IPS-18a (cell line): ENCODE results near the gene NINJ2.
"Not testable (repeated sequence)": the region's sequence is repeated elsewhere in the genome, so short reads cannot be mapped to it uniquely, and the experiment has no call there.

Experiments used
- H3K27ac ChIP-seq: one replicate; pipeline ENCODE4 v1.5.1; 2013; ENCODE audit warnings: low read length
- H3K27me3 ChIP-seq: one replicate; pipeline ENCODE4 v1.6.1; 2013; ENCODE audit warnings: mild to moderate bottlenecking, low read length; ENCODE audit not compliant: control insufficient read depth, insufficient read depth
- H3K36me3 ChIP-seq: one replicate; pipeline ENCODE4 v1.6.1; 2013; ENCODE audit warnings: low read depth, low read length; ENCODE audit not compliant: control insufficient read depth
- H3K4me1 ChIP-seq: one replicate; pipeline ENCODE4 v1.6.1; 2013; ENCODE audit warnings: low read depth, low read length; ENCODE audit not compliant: control insufficient read depth
- H3K4me3 ChIP-seq: one replicate; pipeline ENCODE4 v1.5.1; 2013; ENCODE audit warnings: low read length
- H3K9ac ChIP-seq: one replicate; pipeline ENCODE4 v1.6.1; 2013; ENCODE audit warnings: mild to moderate bottlenecking, low read length, moderate library complexity
- H3K9me3 ChIP-seq: one replicate; pipeline ENCODE4 v1.6.1; 2013; ENCODE audit warnings: low read depth, low read length; ENCODE audit not compliant: control insufficient read depth

The NINJ2 gene, protein sequence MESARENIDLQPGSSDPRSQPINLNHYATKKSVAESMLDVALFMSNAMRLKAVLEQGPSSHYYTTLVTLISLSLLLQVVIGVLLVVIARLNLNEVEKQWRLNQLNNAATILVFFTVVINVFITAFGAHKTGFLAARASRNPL

DNA sequence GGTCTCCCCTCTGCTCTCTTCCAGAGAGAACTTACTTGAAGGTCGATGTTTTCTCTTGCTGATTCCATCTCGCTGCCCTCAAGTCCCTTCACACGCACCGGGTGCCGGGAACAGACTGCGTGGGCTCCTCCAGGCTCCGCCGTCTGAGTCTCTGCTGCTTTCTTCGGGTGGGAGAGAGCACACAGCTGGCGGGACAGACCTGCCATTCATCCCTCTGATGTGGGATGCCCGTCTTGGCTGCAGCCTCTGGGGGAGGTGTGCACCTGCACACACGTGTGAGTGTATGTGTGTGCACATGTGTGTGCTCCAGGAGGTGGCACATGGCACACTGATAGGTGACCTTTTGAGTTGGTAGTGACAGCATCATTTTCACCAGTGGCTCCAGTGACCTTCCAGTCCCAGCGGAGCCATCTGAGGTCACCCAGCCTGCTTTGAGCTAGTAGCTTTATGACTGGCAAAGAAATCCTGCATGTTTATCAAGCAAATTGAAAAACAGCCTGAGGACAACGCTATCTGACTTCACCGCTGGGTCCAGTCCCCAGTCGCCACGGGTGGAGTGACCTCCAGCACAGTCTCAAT is at the start of gene NINJ2:
TSS of gene NINJ2 (minus strand) at position 153 of the 579 bp plus-strand sequence. CDS start at position 68, 85 bp downstream.
- Histone ChIP-seq H3K4me3 (no peak within 1 kb of the TSS), H3K9ac (no peak within 1 kb of the TSS), H3K4me1 (peaks cover 2% of the 10 kb centered on the region), H3K27ac (no peak within 1 kb of the TSS), H3K27me3 (peaks cover 7% of the 10 kb centered on the region), H3K9me3 (no peaks in the 10 kb centered on the region), H3K36me3 (no peaks in the 10 kb centered on the region)

- Histone ChIP-seq H3K9ac (no peak overlapping the region), H3K27me3 (no peaks in the 10 kb centered on the region), H3K4me3 (no peak overlapping the region), H3K27ac (no peak overlapping the region), H3K36me3 (no peaks in the 10 kb centered on the region), H3K9me3 (no peaks in the 10 kb centered on the region), H3K4me1 (peaks cover 7% of the 10 kb centered on the region)
Measured at GRCh38 chr12:712172-712863, 49.1 kb upstream of the NINJ2 start.

DNA sequence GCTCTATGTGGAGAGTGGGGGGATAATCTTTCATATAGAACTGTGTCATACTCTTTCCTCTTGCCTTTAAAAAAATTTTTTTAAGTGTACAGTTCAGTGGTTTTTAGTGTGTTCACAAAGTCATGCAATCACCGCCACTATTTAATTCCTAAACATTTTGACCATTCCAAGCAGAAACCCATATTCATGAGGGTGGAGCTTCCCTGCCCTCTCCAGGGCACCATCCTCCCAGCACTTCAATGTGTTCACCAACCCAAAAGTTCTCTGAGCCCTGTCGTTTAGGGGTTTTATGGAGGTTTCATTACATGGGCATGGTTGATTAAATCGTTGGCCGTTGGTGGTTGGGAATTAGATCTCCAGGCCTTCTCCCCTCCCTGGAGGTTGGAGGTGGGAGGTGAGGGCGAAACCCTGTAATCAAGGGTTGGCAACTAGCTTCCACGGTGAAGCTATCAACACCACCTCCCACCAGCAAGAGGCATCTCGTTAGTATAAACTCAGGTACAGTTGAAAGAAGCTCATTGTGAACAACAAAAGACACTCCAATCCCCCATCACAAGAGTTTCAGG is 46.3 kb upstream of the NINJ2 start:
- Histone ChIP-seq H3K4me3 (no peak overlapping the region), H3K36me3 (no peaks in the 10 kb centered on the region), H3K9ac (no peak overlapping the region), H3K27me3 (no peaks in the 10 kb centered on the region), H3K27ac (no peak overlapping the region), H3K4me1 (peaks cover 7% of the 10 kb centered on the region), H3K9me3 (no peaks in the 10 kb centered on the region)

DNA sequence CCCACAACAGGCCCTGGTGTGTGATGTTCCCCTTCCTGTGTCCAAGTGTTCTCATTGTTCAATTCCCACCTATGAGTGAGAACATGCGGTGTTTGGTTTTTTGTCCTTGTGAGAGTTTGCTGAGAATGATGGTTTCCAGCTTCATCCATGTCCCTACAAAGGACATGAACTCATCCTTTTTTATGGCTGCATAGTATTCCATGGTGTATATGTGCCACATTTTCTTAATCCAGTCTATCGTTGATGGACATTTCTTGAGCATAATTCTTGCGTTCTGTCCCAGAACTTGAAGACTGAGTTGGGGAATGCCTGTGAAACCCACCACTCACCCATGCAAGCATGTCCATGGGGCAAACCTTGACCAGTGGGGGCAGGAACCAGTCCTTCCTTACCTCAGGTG is 44.8 kb upstream of the NINJ2 start:
- not testable (repeated sequence) for H3K4me1 ChIP-seq, H3K9ac ChIP-seq, H3K9me3 ChIP-seq, H3K27me3 ChIP-seq, H3K36me3 ChIP-seq, H3K27ac ChIP-seq, H3K4me3 ChIP-seq

DNA sequence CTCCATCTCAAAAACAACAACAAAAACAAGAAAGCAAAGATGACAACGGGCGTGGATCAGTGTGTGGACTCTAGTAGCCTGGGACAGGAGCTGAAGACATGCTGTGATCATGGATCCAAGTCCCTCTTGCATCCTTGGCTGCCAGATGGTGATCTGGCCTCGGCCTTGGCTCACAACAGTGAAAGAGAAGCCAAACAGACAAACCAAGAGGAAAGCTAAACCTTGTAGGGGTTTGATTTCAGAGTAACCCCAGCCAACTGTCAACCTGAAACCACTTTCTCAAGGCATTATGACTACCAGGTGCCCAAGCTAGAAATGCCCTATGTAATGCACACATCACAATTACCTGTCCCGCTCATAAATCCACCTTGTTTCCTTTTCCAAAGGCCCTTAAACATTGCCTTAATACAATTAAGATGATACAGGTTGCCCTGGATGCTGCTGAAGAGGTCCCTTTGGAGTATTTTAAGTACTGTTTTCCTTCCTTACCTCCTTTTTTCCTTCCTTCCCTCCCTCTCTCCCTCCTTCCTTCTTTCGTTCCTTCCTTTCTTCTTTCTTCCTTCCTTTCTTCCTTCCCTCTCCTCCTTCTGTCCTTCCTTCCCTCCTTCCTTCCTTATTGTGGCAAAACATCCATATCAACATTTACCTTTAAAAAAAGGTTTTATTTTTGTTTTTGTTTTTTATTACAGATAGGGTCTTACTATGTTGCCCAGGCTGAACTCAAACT is 41.4 kb upstream of the NINJ2 start:
- Histone ChIP-seq H3K9ac (no peak overlapping the region), H3K27me3 (no peaks in the 10 kb centered on the region), H3K4me3 (no peak overlapping the region), H3K9me3 (no peaks in the 10 kb centered on the region), H3K4me1 (peaks cover 7% of the 10 kb centered on the region), H3K36me3 (no peaks in the 10 kb centered on the region), H3K27ac (no peak overlapping the region)

- H3K9me3 ChIP-seq: peaks cover 5% of the 10 kb centered on the region
- no peaks in the 10 kb centered on the region for H3K27me3 ChIP-seq
- peaks cover 7% of the 10 kb centered on the region for H3K4me1 ChIP-seq
- H3K27ac ChIP-seq: no peak overlapping the region
- H3K9ac ChIP-seq: no peak overlapping the region
- no peaks in the 10 kb centered on the region for H3K36me3 ChIP-seq
- no peak overlapping the region for H3K4me3 ChIP-seq
Measured at GRCh38 chr12:701896-702539, 38.8 kb upstream of the NINJ2 start.

DNA sequence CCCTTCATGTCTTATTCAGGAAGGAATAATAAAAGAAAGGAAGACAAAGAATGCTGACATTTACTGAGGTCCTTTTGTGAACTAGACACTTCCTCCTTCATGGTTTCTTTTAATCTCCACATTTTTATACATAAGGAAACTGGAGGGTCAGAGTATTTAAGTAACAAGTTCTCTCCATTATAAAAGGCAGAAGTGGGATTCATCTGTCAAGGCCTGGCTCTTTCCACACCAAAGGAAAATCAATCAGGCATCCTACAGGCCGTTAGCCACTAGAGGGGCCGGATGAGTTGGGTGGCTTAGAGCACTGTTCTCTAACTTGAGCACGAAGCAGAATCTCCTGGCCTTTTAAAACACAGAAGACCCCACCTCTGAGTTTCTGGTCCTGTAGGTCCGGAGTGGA is 36.8 kb upstream of the NINJ2 start:
- Histone ChIP-seq H3K4me1 (peaks cover 7% of the 10 kb centered on the region), H3K9ac (no peak overlapping the region), H3K27ac (no peak overlapping the region), H3K27me3 (no peaks in the 10 kb centered on the region), H3K9me3 (peaks cover 5% of the 10 kb centered on the region), H3K4me3 (no peak overlapping the region), H3K36me3 (no peaks in the 10 kb centered on the region)

DNA sequence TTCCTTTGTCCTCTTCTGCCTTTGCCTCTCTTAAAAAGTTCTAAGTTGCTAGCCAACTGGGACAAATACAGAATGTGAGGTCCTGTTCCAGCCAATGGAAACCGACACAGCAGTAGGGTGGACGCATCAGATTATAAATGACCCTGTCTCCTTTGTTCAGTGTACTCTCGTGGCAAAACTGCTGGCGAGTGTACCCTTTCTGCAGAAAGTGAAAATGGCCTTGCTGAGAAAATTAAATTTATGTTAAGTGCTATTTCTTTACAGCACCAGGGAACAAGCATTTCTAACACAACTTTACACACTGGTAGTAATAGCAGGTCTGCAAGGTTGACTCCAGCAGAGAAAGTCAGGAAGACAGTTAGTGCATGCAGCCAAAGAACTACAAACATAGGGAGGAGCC is 35.0 kb upstream of the NINJ2 start:
- not testable (repeated sequence) for H3K27me3 ChIP-seq, H3K9me3 ChIP-seq, H3K9ac ChIP-seq, H3K27ac ChIP-seq, H3K36me3 ChIP-seq, H3K4me1 ChIP-seq, H3K4me3 ChIP-seq

DNA sequence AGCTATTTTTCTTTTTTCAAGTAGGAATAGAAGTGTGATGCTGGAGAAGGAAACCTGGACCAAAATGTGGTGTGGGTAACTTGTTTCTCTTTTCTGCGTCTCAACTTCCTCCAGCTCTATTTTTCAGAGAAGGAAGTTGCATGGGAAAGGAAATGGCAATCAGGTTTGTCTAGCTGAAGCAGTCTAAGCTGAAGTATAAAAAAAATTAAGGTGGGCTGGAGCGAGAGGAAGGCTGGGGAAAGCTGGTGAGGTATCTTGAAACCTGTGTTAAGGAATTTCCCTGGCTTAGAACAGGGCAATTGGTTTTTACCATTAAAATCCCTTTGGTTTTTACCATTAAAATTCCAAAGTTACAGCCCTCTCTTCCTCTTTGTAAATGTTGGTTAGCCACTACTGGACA is 34.2 kb upstream of the NINJ2 start:
- Histone ChIP-seq H3K9me3 (peaks cover 5% of the 10 kb centered on the region), H3K27ac (no peak overlapping the region), H3K4me1 (no peaks in the 10 kb centered on the region)

GRCh38 chr12:694734-695503 is 31.7 kb upstream of the NINJ2 start:
- Histone ChIP-seq H3K9ac (no peak overlapping the region), H3K4me1 (no peaks in the 10 kb centered on the region), H3K27me3 (no peaks in the 10 kb centered on the region), H3K4me3 (no peak overlapping the region), H3K9me3 (peaks cover 5% of the 10 kb centered on the region), H3K27ac (no peak overlapping the region), H3K36me3 (no peaks in the 10 kb centered on the region)

More for the DNA sequence above, 34.2 kb upstream of the NINJ2 start:
- H3K9ac ChIP-seq: no peak overlapping the region
- no peak overlapping the region for H3K4me3 ChIP-seq
- no peaks in the 10 kb centered on the region for H3K36me3 ChIP-seq
- H3K27me3 ChIP-seq: no peaks in the 10 kb centered on the region
